ENCODE results near the gene NKPD1.

NKPD1 gene

GRCh38 chr19:45160870-45161737, at the start of gene NKPD1:
Gene NKPD1, minus strand, starts transcription at chr19:45160982. Its CDS starts 832 bp downstream, at chr19:45160150.
- Mint-ChIP-seq H3K36me3 (no peaks in the 10 kb centered on the region), H3K27me3 (no peaks in the 10 kb centered on the region), H3K27ac (peak within 1 kb of the TSS; percentile 41), H3K4me3 (no peak within 1 kb of the TSS), H3K4me1 (ENCODE audit: low read depth) (peaks cover 18% of the 10 kb centered on the region), H3K9me3 (ENCODE audit: low read depth) (no peaks in the 10 kb centered on the region)

GRCh38 chr19:45206328-45206727, 45.5 kb upstream of the NKPD1 start:
- peaks cover 3% of the 10 kb centered on the region for H3K27me3 Mint-ChIP-seq
- H3K9me3 Mint-ChIP-seq (ENCODE audit: low read depth): no peaks in the 10 kb centered on the region
- peaks cover 3% of the 10 kb centered on the region for H3K36me3 Mint-ChIP-seq
- H3K27ac Mint-ChIP-seq: no peak overlapping the region
- no peaks in the 10 kb centered on the region for H3K4me1 Mint-ChIP-seq (ENCODE audit: low read depth)
- no peak overlapping the region for H3K4me3 Mint-ChIP-seq

GRCh38 chr19:45205810-45206209, 45.0 kb upstream of the NKPD1 start:
- Mint-ChIP-seq H3K4me3 (no peak overlapping the region), H3K4me1 (ENCODE audit: low read depth) (no peaks in the 10 kb centered on the region), H3K9me3 (ENCODE audit: low read depth) (no peaks in the 10 kb centered on the region), H3K27me3 (peaks cover 3% of the 10 kb centered on the region), H3K36me3 (peaks cover 3% of the 10 kb centered on the region), H3K27ac (no peak overlapping the region)

GRCh38 chr19:45202637-45203036, 41.9 kb upstream of the NKPD1 start:
- Mint-ChIP-seq H3K36me3 (peaks cover 3% of the 10 kb centered on the region), H3K9me3 (ENCODE audit: low read depth) (no peaks in the 10 kb centered on the region), H3K27me3 (peaks cover 2% of the 10 kb centered on the region), H3K4me3 (no peak overlapping the region), H3K27ac (no peak overlapping the region), H3K4me1 (ENCODE audit: low read depth) (no peaks in the 10 kb centered on the region)

- Mint-ChIP-seq H3K27me3 (peaks cover 2% of the 10 kb centered on the region), H3K4me1 (ENCODE audit: low read depth) (no peaks in the 10 kb centered on the region), H3K9me3 (ENCODE audit: low read depth) (no peaks in the 10 kb centered on the region), H3K36me3 (peaks cover 3% of the 10 kb centered on the region), H3K27ac (no peak overlapping the region), H3K4me3 (no peak overlapping the region)
Measured at GRCh38 chr19:45200568-45200967, 39.8 kb upstream of the NKPD1 start.

GRCh38 chr19:45195764-45196163, 35.0 kb upstream of the NKPD1 start:
- Mint-ChIP-seq H3K4me3 (no peak overlapping the region), H3K27me3 (no peaks in the 10 kb centered on the region), H3K4me1 (ENCODE audit: low read depth) (no peaks in the 10 kb centered on the region), H3K27ac (no peak overlapping the region), H3K36me3 (peaks cover 2% of the 10 kb centered on the region), H3K9me3 (ENCODE audit: low read depth) (no peaks in the 10 kb centered on the region)

- H3K9me3 Mint-ChIP-seq (ENCODE audit: low read depth): no peaks in the 10 kb centered on the region
- H3K36me3 Mint-ChIP-seq: peaks cover 2% of the 10 kb centered on the region
- no peak overlapping the region for H3K4me3 Mint-ChIP-seq
- no peak overlapping the region for H3K27ac Mint-ChIP-seq
- peaks cover 1% of the 10 kb centered on the region for H3K4me1 Mint-ChIP-seq (ENCODE audit: low read depth)
- H3K27me3 Mint-ChIP-seq: no peaks in the 10 kb centered on the region
Measured at GRCh38 chr19:45191375-45191774, 30.6 kb upstream of the NKPD1 start.

GRCh38 chr19:45189971-45190370, 29.2 kb upstream of the NKPD1 start:
- H3K9me3 Mint-ChIP-seq (ENCODE audit: low read depth): no peaks in the 10 kb centered on the region
- H3K36me3 Mint-ChIP-seq: peaks cover 2% of the 10 kb centered on the region
- no peak overlapping the region for H3K27ac Mint-ChIP-seq
- H3K27me3 Mint-ChIP-seq: no peaks in the 10 kb centered on the region
- peaks cover 1% of the 10 kb centered on the region for H3K4me1 Mint-ChIP-seq (ENCODE audit: low read depth)
- H3K4me3 Mint-ChIP-seq: no peak overlapping the region

- no peaks in the 10 kb centered on the region for H3K27me3 Mint-ChIP-seq
- H3K4me1 Mint-ChIP-seq (ENCODE audit: low read depth): peaks cover 6% of the 10 kb centered on the region
- H3K4me3 Mint-ChIP-seq: no peak overlapping the region
- peaks cover 2% of the 10 kb centered on the region for H3K36me3 Mint-ChIP-seq
- H3K27ac Mint-ChIP-seq: no peak overlapping the region
- H3K9me3 Mint-ChIP-seq (ENCODE audit: low read depth): no peaks in the 10 kb centered on the region
Measured at GRCh38 chr19:45187421-45188100, 26.8 kb upstream of the NKPD1 start.

GRCh38 chr19:45186509-45187334, 25.9 kb upstream of the NKPD1 start:
- H3K4me3 Mint-ChIP-seq: no peak overlapping the region
- peaks cover 2% of the 10 kb centered on the region for H3K36me3 Mint-ChIP-seq
- H3K27ac Mint-ChIP-seq: no peak overlapping the region
- no peaks in the 10 kb centered on the region for H3K9me3 Mint-ChIP-seq (ENCODE audit: low read depth)
- peaks cover 8% of the 10 kb centered on the region for H3K4me1 Mint-ChIP-seq (ENCODE audit: low read depth)
- H3K27me3 Mint-ChIP-seq: no peaks in the 10 kb centered on the region

GRCh38 chr19:45184115-45184514, 23.3 kb upstream of the NKPD1 start:
- Mint-ChIP-seq H3K36me3 (no peaks in the 10 kb centered on the region), H3K9me3 (ENCODE audit: low read depth) (no peaks in the 10 kb centered on the region), H3K4me1 (ENCODE audit: low read depth) (peaks cover 25% of the 10 kb centered on the region), H3K27me3 (no peaks in the 10 kb centered on the region), H3K4me3 (no peak overlapping the region), H3K27ac (peak overlapping the region; percentile 37)

- Mint-ChIP-seq H3K4me1 (ENCODE audit: low read depth) (peaks cover 28% of the 10 kb centered on the region), H3K27ac (no peak overlapping the region), H3K36me3 (no peaks in the 10 kb centered on the region)
Measured at GRCh38 chr19:45182758-45183157, 22.0 kb upstream of the NKPD1 start.

GRCh38 chr19:45180936-45181335, 20.2 kb upstream of the NKPD1 start:
- Mint-ChIP-seq H3K27ac (peak overlapping the region; percentile 58), H3K9me3 (ENCODE audit: low read depth) (no peaks in the 10 kb centered on the region), H3K27me3 (no peaks in the 10 kb centered on the region), H3K36me3 (no peaks in the 10 kb centered on the region), H3K4me3 (peak overlapping the region; percentile 74), H3K4me1 (ENCODE audit: low read depth) (peaks cover 31% of the 10 kb centered on the region)

More at GRCh38 chr19:45182758-45183157, 22.0 kb upstream of the NKPD1 start:
- Mint-ChIP-seq H3K27me3 (no peaks in the 10 kb centered on the region), H3K9me3 (ENCODE audit: low read depth) (no peaks in the 10 kb centered on the region), H3K4me3 (no peak overlapping the region)

GRCh38 chr19:45179892-45180370, 19.1 kb upstream of the NKPD1 start:
- Mint-ChIP-seq H3K36me3 (no peaks in the 10 kb centered on the region), H3K4me3 (peak overlapping the region; percentile 72), H3K27ac (peak overlapping the region; percentile 41), H3K27me3 (no peaks in the 10 kb centered on the region), H3K9me3 (ENCODE audit: low read depth) (no peaks in the 10 kb centered on the region), H3K4me1 (ENCODE audit: low read depth) (peaks cover 36% of the 10 kb centered on the region)

Measured in activated naive CD8-positive, alpha-beta T cell (primary cell).